Caco-2 (cell line): ENCODE measurements around the gene SEZ6L2. TPM values are rescaled to one million over a fixed set of nuclear protein-coding genes. Genes with fewer than 3 reads are reported as not detected.
"Not testable (repeated sequence)": the region's sequence is repeated elsewhere in the genome, so short reads cannot be mapped to it uniquely, and the experiment has no call there.

Source experiments
- BruUV-seq: library from RNA; stranded (reverse); fragments of 400-500 nt; replicated peaks from 2 replicates; lab custom pipeline; 2021; lab: Mats Ljungman, UMichigan
- CTCF ChIA-PET: fragments of 300-600 bp; sonication (Branson Sonifier 250); formaldehyde crosslinking; loops from one replicate; lab custom pipeline; 2022; ENCODE audit warnings: antibody characterized with exemption; lab: Charles Lee
- POLR2A ChIA-PET: fragments of 300-600 bp; sonication (Branson Sonifier 250); formaldehyde crosslinking; loops from one replicate; lab custom pipeline; 2022; ENCODE audit warnings: antibody characterized with exemption; lab: Charles Lee
- DNase-seq, 2 experiments: peaks; one replicate each; pipeline versions ENCODE4 v3.0.0 to v3.0.0-alpha.2; 2020 to 2022
- H3K27me3 ChIP-seq: replicated peaks from 2 replicates; pipeline ENCODE4 v1.6.0; 2011; ENCODE audit warnings: low read length; ENCODE audit not compliant: control insufficient read depth, insufficient read depth
- H3K36me3 ChIP-seq: 2 replicates; pipeline ENCODE4 v1.5.1; 2011; ENCODE audit warnings: low read length; ENCODE audit not compliant: control insufficient read depth, insufficient read depth
- H3K4me1 ChIP-seq: fragments of 250-450 bp; sonication (Bioruptor Pico); 2 replicates; pipeline ENCODE4 v1.5.1; 2020; ENCODE audit warnings: mild to moderate bottlenecking
- H3K4me3 ChIP-seq: 2 replicates; pipeline ENCODE4 v1.5.1; 2011; ENCODE audit warnings: low read depth, mild to moderate bottlenecking, control low read depth, low read length
- H3K9me3 ChIP-seq: fragments of 250-450 bp; sonication (Bioruptor Pico); 2 replicates; pipeline ENCODE4 v1.5.1; 2020; ENCODE audit warnings: mild to moderate bottlenecking, moderate library complexity
- H3K27ac Mint-ChIP-seq: one replicate; pipeline ENCODE4 v1.8.0; 2022; ENCODE audit warnings: mixed read lengths; ENCODE audit not compliant: unreplicated experiment
- H3K27me3 Mint-ChIP-seq: one replicate; pipeline ENCODE4 v1.8.0; 2022; ENCODE audit warnings: mixed read lengths; ENCODE audit not compliant: insufficient read depth, unreplicated experiment
- H3K36me3 Mint-ChIP-seq: one replicate; pipeline ENCODE4 v1.8.0; 2022; ENCODE audit warnings: mild to moderate bottlenecking, mixed read lengths; ENCODE audit not compliant: insufficient read depth, unreplicated experiment
- H3K4me1 Mint-ChIP-seq: one replicate; pipeline ENCODE4 v1.8.0; 2022; ENCODE audit warnings: low read depth, mixed read lengths; ENCODE audit not compliant: unreplicated experiment
- H3K4me3 Mint-ChIP-seq: one replicate; pipeline ENCODE4 v1.8.0; 2022; ENCODE audit warnings: mild to moderate bottlenecking, moderate library complexity, mixed read lengths; ENCODE audit not compliant: unreplicated experiment
- H3K9me3 Mint-ChIP-seq: one replicate; pipeline ENCODE4 v1.8.0; 2022; ENCODE audit warnings: mixed read lengths; ENCODE audit not compliant: unreplicated experiment
- intact Hi-C: fragments of 100-400 bp; cut with micrococcal nuclease; formaldehyde crosslinking; loops from one replicate; pipeline ENCODE4 v1.10.0; 2022; ENCODE audit not compliant: unreplicated experiment
- total RNA-seq: library from RNA; stranded (reverse); gene quantifications from 2 replicates; pipeline ENCODE4 v1.2.3, GENCODE V29; 2022
- TF ChIP-seq, protein P1 (sequence below), 2 experiments: fragments of 200-600 bp in 1 of 2; IDR thresholded peaks; 1 replicate in 1 of 2; 2 replicates in 1 of 2; pipeline versions ENCODE4 v1.5.1 to v1.8.0; 2011 to 2022; ENCODE audit warnings: antibody characterized with exemption in 1 of 2, control low read depth in 1 of 2, inconsistent platforms in 1 of 2, low read depth in 1 of 2, low read length in 1 of 2, mild to moderate bottlenecking in 1 of 2, moderate library complexity in 1 of 2; ENCODE audit not compliant: insufficient read depth in 1 of 2, severe bottlenecking in 1 of 2, unreplicated experiment in 1 of 2

SEZ6L2 gene
- total RNA-seq, 1 experiment from 2014 or later = 24.1 TPM

DNA sequence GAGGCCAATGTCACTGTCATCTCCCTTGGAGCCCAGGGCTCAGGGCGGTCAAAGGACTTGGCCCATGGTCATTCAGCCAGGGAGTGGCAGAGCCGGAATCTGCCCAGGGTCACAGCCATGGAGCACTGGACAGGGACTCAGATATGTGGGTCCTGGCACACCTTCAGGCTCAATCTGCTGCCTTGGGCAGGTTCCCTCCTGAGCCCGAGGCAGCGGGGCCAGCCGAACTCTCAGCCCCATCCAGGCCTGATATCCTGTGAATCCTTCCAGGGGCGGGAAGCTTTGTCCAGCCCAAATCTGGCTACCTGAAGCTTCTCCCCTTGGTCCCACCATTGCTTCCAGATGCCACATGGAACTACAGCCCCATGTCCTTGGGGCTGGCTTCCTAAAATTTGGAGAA lies 24.1 kb downstream of the SEZ6L2 start:
- Mint-ChIP-seq H3K9me3 (no peaks in the 10 kb centered on the region), H3K4me3 (no peak overlapping the region), H3K27me3 (no peaks in the 10 kb centered on the region), H3K27ac (no peak overlapping the region), H3K4me1 (no peaks in the 10 kb centered on the region), H3K36me3 (peaks cover 5% of the 10 kb centered on the region)
- Histone ChIP-seq H3K4me1 (no peaks in the 10 kb centered on the region), H3K36me3 (no peaks in the 10 kb centered on the region), H3K9me3 (no peaks in the 10 kb centered on the region), H3K4me3 (no peak overlapping the region), H3K27me3 (no peaks in the 10 kb centered on the region)
- TF ChIP-seq, protein P1, sequence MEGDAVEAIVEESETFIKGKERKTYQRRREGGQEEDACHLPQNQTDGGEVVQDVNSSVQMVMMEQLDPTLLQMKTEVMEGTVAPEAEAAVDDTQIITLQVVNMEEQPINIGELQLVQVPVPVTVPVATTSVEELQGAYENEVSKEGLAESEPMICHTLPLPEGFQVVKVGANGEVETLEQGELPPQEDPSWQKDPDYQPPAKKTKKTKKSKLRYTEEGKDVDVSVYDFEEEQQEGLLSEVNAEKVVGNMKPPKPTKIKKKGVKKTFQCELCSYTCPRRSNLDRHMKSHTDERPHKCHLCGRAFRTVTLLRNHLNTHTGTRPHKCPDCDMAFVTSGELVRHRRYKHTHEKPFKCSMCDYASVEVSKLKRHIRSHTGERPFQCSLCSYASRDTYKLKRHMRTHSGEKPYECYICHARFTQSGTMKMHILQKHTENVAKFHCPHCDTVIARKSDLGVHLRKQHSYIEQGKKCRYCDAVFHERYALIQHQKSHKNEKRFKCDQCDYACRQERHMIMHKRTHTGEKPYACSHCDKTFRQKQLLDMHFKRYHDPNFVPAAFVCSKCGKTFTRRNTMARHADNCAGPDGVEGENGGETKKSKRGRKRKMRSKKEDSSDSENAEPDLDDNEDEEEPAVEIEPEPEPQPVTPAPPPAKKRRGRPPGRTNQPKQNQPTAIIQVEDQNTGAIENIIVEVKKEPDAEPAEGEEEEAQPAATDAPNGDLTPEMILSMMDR (IDR thresholded peaks at IDR 0.05; ENCODE audit: insufficient read depth in 1 of 2, low read depth in 1 of 2, low read length in 1 of 2, severe bottlenecking in 1 of 2, unreplicated experiment in 1 of 2) = no peak
- BruUV-seq = no TSS peak
- DNase-seq = no peak
- POLR2A ChIA-PET = no interaction called here
- intact Hi-C loops = no loop called here
- CTCF ChIA-PET = no interaction called here

DNA sequence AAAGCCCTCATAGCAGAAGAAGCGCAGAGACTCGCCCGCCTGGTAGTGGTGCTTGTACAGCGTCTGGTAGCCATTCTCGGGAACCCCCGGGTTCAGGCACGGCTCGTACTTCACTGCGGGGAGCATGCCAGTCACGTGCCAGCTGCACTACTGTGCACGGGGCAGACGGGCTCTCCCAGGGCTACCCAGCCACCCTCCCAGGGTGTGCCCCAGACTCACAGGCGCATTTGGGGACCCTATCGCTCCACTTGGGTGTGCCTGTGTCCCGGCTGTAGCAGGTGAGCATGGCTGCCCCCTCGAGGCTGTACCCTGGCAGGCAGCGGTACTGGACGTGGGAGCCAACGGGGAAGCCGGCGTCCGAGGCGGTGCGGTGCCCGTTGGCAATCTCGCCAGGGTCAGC lies 26.0 kb downstream of the SEZ6L2 start:
- TF ChIP-seq, protein P1 (IDR thresholded peaks at IDR 0.05; ENCODE audit: insufficient read depth in 1 of 2, low read depth in 1 of 2, low read length in 1 of 2, severe bottlenecking in 1 of 2, unreplicated experiment in 1 of 2) = no peak
- H3K27ac Mint-ChIP-seq = no peak overlapping the region
- peaks cover 5% of the 10 kb centered on the region for H3K36me3 Mint-ChIP-seq
- no peak for DNase-seq
- no peaks in the 10 kb centered on the region for H3K9me3 ChIP-seq
- no peaks in the 10 kb centered on the region for H3K27me3 Mint-ChIP-seq
- no peaks in the 10 kb centered on the region for H3K9me3 Mint-ChIP-seq
- BruUV-seq = no TSS peak
- POLR2A ChIA-PET = no interaction called here
- H3K4me3 Mint-ChIP-seq = no peak overlapping the region
- CTCF ChIA-PET = no interaction called here
- H3K4me1 ChIP-seq = no peaks in the 10 kb centered on the region
- H3K4me1 Mint-ChIP-seq = no peaks in the 10 kb centered on the region
- no peak overlapping the region for H3K4me3 ChIP-seq
- intact Hi-C loops = no loop called here
- H3K27me3 ChIP-seq = no peaks in the 10 kb centered on the region
- no peaks in the 10 kb centered on the region for H3K36me3 ChIP-seq

DNA sequence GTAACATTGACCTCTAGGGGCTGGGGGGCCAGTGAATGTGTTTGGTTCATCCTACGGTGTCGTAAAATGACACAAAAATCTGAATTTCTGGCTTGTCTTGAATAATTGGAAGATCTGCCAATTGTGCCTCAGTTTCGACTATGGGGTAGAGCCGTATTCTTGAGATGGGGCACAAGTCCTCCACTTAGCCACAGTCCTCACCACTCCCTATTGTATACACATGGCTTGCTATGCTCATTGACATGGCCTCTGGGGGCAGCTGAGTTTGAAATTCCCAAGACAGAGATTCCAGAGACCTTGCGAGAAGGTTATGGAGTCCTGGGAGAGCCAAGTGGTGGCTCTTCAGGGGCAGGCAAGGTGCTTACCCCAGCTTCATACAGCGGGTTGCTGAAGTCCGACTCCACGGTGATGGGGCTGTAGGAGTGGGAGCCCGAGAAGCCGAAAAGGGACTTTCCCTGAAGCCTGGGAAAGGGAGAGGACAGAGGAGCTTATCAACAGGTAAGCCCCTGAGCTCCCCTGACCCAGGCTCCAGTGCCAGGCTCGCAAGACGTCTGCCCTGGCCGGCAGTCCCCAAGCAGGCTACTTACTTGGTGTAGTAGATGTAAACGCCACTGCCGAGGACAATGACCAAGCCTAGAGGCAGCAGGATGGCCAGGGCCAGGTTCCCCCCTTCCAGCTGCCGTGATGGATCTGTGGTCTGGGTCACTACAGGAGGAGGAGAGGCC lies 27.4 kb downstream of the SEZ6L2 start:
- ChIA-PET POLR2A (no interaction called here), CTCF (interaction anchor here (0.6 kb wide), 1 partner anchor 101 kb away, joined by 4 read pairs; no protein-coding TSS in a partner anchor)
- Histone ChIP-seq H3K9me3 (no peaks in the 10 kb centered on the region), H3K36me3 (no peaks in the 10 kb centered on the region), H3K27me3 (no peaks in the 10 kb centered on the region), H3K4me1 (no peaks in the 10 kb centered on the region), H3K4me3 (no peak overlapping the region)
- Mint-ChIP-seq H3K36me3 (no peaks in the 10 kb centered on the region), H3K27ac (no peak overlapping the region), H3K27me3 (no peaks in the 10 kb centered on the region), H3K4me3 (no peak overlapping the region), H3K9me3 (no peaks in the 10 kb centered on the region), H3K4me1 (no peaks in the 10 kb centered on the region)
- TF ChIP-seq, protein P1 (IDR thresholded peaks at IDR 0.05; ENCODE audit: insufficient read depth in 1 of 2, low read depth in 1 of 2, low read length in 1 of 2, severe bottlenecking in 1 of 2, unreplicated experiment in 1 of 2) = no peak
- DNase-seq = no peak
- no TSS peak for BruUV-seq
- intact Hi-C loops = no loop called here

DNA sequence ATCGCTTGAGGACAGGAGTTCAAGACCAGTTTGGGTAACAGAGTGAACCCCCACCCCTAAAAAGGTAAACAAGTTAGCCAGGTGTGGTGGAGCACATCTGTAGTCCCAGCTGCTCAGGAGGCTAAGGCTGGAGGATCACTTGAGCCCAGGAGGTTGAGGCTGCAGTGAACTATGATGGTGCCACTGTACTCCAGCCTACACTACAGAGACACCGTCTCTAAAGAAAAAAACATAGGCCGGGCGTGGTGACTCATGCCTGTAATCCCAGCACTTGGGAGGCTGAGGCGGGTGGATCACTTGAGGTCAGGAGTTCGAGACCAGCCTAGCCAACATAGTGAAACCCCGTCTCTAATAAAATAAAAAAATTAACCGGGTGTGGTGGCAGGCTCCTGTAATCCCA lies 30.3 kb downstream of the SEZ6L2 start:
- H3K9me3 Mint-ChIP-seq, H3K36me3 Mint-ChIP-seq, H3K4me1 Mint-ChIP-seq, H3K36me3 ChIP-seq, DNase-seq, POLR2A ChIA-PET, H3K4me3 Mint-ChIP-seq, CTCF ChIA-PET, H3K9me3 ChIP-seq, H3K4me3 ChIP-seq, BruUV-seq, H3K4me1 ChIP-seq, H3K27me3 ChIP-seq, H3K27me3 Mint-ChIP-seq, H3K27ac Mint-ChIP-seq: not testable (repeated sequence)
- intact Hi-C loops = loop anchor here (10.0 kb wide), 1 partner anchor 106 kb away; the partner anchor contains the start of gene TAOK2
